Stimulated activated CD4-positive, alpha-beta T cell treated with anti-CD3 and anti-CD28 coated beads, Interleukin-1b, Interleukin-23, amount 100 ng/mL, for 1 hour (primary cell): ENCODE data around the gene NCOA3.

Experiments used
- DNase-seq, 2 donors: peaks; one replicate each; pipeline ENCODE4 v3.0.0-alpha.2; 2020; ENCODE audit warnings: low read depth in 2 of 2

Gene NCOA3

DNA sequence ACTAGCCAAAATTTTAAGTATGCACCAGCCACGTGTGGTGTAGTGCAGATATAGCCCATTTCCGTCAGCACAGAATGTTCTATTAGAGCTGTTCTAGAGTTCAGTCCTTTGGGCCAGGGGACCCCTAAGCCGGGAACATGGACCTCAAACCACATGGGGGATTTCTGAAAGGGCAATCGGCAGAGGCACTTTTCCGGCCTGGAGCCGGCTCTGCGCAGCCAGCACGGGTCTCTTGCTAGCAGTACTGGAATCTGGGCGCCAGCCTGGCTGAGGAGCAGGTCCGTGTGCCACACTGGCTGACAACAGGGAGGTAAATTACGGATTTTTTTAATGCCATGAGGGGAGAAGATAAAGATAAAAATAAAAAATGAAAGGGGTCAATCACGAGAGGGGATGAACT, 163.1 kb downstream of the NCOA3 start:
- no peak for DNase-seq

DNA sequence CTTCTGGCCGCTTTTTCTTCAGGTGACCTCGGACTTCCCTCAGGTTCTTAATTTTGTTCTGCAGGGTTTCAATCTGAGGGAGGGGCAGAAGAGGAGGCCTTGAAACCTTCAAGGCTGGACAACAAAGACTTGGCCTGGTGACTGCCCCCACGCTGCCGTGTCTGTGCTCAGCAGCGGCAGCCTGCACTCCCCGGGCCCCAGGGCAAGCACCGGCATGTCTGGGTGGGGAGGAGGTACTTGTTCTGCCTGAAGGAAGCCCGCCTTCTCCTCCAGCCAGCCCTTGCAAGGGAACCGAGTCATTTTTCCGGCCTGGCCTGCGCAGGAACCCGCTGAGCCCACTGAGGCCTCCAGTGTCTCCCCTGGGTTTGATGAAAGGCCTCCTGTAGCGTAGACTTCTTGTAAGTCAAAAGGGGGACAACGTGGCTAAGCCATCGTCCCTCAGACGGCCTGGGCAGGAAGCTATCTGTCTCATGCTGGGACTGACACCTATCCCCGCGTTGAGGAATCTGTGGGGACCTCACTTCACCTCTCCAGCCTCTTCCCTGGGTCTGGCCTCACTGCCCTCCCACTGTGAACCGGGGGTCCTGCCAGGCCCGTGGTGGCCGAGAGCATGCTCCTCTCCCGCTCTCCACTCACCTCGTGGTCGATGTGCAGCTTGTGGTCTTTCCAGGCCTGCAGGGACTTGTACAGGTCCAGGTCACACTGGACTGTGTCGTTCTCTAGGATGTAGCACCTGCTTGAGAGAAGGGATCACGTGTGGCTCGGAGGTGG, 163.7 kb downstream of the NCOA3 start:
- no peak for DNase-seq

DNA sequence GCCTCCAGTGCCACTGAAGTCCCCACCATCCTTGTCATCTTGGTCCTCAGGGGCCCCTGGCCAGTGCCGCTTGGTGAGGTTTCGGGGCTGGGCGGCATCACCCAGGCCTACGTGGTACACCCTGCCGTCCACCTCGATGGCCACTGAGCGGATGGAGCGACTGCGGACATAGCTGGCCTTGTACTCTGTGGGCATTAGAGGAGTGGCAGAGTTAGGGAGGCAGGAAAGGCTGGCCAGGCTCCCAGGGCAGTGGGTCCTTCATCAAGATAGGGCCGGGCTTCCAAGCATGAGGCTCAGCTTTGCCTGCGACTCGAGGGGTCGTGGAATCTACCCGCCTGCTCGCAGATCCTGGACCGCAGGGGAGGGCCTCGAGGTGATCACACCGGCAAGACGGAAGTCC, 164.6 kb downstream of the NCOA3 start:
- no peak for DNase-seq

DNA sequence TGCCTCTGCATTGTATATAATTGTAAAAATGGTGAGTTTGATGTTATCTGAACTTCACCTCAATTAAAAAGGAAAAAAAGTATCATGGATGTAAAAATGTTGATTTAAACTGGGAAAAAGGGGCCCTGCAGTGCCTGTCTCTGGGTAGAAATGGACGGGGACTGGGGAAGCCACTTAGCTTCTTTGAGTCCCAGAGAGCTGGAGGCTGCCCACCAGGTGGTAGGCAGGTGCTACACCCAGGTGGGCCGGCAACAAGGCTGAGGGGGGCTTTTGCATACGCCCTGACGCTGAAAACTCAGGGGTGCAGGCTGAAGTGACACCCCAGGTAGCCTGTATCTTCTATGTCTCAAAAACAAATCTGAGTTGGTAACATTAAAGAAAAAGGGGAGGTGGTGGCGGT, 165.4 kb downstream of the NCOA3 start:
- DNase-seq = no peak

DNA sequence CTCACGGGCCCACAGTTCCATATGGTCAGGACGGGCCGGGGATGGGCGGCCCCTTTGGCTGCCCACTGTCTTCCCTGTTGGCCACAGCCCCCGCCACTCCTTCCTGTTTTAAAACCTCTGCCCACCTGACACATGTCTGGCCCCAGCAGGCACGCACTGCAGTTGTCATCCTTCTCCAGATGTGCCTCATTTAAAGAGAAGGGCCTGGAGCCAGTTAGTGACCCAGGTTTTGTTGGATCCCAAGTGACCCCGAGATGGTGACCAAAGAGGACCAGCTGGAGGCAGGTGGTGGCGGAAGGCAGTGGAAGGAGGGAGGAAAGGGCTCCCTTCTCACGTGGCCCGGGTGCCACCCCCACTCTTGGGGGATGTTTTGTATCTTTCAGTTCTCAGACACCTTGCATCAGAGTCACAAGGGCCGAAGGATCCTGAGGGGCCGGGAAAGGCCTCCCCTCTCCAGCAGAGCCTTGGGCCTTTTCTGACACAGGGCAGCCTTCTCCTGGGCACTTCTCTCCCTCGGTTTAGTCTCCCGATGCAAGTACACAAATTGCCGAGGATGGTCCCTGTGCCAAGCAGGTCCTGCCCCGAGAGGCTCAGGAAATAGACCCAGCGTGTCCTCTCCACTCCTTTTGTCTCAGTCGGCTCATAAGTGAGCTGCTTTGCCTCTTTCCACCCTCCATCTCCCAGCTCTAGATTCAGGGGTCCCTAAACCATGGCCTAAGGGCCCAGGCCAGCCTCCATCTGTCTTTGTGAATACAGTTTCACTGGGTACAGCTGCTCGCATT, 166.0 kb downstream of the NCOA3 start:
- no peak for DNase-seq

DNA sequence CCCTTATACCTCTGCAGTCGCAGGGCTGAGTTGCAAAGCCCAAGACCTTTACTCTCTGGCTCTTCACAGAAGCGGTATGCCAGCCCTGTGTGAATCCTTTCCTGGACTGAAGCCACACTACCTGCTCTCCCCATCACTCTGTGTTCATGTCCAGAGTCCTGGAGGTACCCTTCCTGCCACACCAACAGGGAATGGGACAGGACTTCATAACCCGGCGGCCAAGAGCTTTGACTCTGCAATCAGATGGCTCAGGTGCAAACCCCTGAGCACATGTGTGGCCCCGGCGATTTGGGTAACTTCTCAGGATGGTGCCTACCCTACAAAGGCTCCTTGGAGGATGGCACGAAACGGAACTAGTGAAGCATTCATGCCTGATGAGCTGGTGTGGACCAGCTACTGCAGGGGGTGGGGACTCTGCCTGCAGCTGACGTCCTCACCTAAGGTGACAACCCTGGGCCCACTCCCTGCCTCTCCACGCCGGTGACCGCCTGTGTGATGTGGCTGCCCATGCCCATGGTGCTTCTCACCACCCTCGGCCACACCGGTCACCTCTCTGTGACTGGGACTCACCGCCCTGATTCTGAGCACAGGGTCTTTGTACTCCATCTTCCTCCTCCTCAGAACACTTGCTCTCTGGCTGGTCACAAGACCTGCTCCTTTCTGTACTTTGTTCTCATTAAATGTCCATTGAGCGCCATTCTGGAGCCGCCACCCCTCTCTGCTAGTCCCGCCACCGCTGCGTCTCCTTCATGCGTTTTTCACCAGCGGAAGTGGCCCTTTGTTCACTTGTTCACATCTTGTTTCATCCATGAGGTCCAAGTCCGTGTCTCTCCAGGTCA, 166.8 kb downstream of the NCOA3 start:
- no peak for DNase-seq

DNA sequence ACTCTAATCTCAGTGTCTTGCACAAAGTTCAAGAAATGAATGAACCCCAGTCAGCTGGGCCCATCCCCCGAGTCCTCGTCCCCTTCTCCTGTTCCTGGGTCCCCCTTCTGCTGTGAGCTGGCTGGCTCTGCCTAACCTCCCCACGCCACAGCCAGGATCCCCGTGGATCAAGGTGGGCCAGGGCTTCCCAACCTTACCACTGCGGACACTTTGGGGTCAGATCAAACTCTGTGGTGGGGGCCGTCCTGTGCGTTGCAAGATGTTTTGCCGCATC, 167.4 kb downstream of the NCOA3 start:
- no peak for DNase-seq

DNA sequence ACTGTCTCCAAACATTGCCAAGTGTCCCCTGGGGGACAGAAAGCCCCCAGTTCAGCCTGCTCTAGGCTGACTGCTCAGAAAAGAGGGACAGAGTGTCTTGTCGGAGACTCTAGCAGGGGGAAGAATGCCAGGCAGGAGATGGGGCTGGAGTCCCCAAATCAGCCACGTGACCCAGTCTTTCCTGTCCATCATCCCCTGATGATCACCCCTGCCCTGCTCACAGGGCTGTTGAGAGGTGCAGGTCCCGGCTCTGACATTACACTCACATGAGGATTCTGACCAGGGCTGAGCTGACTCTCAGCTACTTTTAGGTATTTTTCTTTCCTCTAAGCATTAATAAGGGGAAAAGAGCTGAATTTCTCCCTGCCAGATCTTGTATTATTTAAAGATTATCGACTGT, 167.8 kb downstream of the NCOA3 start:
- DNase-seq = no peak

DNA sequence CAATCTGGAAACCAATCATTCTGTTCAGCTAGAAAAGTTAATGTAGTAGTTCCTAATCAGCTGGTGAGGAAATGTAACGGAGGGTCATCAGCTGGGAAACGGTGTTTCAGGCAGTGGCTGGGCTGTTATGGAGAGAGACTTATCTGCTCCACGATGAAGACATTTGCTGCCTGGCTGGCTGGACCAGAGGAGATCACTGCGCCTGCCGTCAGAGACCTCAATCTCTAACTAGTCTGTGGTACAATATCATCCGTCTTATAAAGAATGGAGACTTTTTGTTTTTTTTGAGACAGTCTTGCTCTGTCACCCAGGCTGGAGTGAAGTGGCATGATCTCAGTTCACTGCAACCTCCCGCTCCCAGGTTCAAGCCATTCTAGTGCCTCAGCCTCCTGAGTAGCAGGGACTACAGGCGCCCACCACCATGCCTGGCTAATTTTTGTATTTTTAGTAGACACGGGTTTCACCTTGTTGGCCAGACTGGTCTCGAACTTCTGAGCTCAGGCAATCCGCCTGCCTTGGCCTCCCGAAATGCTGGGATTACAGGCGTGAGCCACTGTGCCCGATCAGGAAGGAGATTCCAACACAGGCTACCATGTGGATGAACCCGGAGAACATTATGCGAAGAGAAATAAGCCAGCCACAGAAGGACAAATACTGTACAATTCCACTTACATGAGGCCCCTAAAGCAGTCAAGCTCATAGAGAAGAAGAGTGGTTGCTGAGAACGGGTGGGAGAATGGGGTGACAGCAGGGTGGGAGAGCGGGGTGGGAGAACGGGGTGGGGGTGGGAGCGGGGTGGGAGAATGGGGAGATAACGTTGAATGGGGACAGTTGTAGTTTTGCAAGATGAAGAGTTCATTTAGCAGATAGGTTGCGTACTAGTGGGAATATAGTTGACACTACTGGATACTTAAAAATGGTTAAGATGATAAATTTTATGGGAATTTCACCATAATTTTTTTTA, 168.5 kb downstream of the NCOA3 start:
- DNase-seq = no peak

DNA sequence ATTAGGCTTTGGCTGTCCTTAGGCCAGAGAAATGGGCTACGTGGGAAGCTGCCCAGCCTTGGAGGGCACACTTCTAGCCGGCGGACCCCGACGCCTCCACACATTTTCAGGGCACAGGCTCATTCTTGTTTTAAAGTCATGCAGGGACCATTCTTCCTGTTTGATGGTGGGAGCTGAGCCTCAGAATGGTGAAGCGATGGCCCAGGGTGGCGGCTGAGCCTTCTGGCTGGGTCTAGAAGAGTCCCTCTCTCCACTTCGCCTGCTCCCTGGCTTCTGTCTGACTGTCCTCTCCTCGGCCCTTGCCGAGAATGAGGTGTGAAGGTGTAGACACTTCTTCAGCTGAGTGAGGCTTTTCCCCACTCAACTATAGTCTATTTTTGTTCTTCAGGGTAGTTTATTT, 169.2 kb downstream of the NCOA3 start:
- DNase-seq = no peak

DNA sequence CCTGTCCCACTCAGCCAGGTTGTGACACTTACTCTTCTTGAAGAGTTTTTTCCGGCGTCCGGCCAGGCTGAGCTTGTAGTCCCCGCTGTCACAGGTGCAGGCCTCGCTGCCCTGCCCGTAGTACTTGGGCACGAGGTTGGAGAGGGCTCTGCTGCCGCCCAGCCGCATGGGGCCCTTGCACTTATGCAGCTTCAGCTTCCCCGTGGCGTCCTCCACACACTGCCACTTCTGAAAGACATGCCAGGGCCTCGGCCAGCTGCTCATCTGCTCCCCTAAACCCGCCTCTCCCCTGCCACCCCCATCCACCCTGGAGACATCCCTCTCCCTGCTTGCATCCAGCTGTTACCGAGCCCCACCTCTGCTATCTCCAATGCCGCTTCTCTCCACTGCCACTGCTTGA, 170.5 kb downstream of the NCOA3 start:
- no peak for DNase-seq

DNA sequence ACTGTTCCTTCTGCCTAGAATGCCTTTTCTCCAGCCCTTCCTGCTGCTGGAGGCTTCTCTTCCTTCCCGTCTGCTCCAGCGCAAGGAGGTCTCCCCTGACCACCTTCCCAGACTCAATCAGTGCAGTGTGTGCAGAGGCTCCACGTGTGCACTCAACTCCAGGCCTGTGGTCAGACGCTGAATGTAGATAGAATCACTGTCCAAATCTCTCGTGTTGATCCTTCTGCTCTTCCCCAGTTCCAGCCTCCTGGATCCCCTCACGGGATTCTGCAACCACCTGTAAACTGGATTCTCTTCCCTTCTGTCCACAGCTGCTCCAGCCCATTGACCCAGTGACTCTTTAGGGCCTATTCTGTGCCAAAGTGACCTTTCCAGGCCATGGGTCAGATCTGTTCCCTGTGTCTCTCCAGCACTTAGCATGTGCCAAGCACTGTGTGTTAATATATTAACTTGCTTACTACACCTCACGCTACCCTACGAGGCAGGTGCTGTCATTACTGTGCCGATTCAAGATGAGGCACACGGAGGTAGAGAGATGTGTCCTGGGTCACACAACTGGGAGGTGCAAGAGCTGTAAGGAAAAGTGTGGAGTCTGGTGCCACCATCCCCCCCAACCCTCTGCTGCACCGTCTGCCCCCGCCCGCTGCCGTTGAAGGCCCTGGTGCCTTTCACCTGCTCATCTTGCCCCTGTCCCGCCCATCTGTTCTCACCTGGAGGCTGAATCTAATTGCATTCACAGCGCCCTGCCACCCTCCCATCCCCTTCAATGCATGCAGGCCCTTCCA, 171.4 kb downstream of the NCOA3 start:
- DNase-seq = no peak

DNA sequence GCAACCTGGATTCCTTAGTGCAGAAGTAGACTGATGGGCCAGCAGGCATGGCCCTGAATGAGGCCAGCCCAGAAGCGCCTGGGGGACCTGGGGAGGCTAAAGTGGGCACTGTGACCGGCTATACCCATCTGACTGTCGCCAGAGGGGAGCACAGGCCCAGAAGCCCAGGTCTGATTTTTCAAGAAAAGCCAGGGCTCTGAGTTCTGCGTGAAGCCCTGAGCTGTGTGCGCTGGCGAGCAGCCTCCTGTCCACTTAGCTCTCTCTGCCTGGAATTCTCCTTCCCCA, 171.9 kb downstream of the NCOA3 start:
- no peak for DNase-seq

DNA sequence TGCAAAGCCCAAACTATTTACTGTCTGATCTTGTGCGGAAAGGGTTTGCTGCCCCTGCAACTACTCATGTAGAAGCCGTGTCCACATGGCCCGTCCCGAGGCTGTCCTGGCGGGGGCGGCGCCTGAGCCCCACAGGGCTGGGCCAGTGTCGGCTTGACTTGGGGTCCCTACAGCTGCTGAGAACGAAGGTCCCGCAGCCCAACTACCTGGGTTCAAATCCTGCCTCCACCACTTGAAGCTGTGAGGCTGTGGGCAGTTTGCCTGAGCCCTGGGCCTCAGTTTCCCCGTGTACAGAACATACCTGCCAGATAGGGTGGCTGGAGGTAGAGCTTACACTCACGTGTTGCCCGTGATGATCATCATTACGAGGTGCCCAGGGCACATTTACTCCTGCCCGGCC, 172.5 kb downstream of the NCOA3 start:
- no peak for DNase-seq

DNA sequence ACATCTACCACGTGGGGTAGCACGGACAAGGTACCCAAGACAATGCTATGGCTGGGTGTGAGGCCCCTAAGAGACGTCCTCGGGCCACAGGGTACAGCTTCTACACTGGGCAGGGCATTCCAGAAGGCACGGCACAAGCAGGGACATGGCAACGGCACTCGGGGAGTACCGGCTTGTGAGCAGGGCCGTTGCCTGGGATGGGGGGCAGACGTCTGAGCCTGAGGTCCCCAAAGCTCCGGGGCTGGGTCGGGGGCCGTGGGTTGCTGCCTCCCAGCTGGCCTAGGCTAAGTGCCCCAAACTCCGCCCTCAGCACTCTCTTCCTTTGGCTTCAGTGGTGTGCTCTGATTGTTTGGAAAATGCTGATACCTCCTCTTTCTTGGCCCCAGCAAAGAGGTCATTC, 173.0 kb downstream of the NCOA3 start:
- no peak for DNase-seq

DNA sequence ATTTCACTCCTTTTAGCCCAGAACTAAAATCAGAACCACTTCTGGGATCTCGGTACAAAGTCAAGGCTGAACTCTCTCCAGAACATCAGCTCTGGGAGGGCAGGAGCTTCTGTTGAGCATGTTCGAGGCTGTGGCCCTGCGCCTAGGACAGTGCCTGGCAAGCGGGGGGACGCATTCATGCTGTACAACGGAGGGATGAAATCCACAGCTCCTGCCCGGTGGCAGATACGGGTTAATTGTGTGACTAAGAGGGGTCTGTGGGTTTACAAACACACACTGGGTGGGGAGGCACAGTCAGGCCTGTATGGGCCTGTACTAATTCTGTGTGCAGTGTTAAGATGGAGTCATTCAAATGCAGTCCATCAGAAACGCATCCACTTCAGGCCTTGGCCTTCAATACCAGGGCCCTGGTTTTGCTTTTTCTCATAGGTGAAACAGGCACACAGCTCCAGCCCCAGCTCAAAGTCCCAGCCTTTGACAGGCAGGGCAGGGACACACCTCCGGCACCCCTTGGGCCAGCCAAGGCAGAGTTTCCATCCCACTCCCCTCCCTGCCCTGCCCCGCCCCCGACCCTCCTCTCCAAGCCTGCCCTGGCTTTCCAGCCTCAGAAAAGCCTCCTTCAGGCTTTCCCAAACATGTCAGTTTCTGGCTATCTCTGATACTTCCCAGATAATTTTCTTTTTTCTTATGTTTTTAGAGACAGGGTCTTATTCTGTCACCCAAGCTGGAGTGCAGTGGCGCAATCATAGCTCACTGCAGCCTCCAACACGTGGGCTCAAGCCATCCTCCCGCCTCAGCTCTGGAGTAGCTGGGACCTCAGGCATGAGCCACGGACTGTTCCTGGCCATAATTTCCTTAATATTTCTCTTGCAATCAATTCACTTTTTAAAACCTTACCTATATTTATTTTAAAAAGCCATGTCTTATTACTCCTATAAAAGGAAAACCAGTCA, 173.8 kb downstream of the NCOA3 start:
- DNase-seq = no peak

DNA sequence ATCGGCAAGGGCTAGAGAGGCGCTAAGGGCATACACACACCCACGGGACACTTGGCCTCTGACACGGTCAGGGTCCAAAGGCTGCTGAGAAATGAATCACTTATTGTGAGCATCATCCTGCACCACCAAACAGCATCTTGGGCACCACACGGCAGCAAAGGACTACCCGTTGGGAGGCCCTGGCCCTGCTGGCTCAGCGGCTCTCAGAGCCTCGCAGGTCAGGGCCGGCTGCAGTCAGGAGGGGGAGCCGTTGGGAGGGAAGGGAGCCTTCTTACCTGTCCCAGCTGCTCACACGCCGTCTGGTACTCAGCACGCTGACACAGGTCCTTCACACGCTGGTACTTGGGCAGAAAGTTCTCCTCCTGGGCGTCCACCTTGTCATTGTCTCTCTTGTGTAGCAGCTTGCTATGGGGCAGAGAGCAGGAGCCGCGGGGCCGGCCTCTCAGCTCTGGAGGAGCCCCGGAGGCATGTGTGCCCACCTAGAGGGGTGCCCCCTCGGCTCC, 174.6 kb downstream of the NCOA3 start:
- DNase-seq = no peak

DNA sequence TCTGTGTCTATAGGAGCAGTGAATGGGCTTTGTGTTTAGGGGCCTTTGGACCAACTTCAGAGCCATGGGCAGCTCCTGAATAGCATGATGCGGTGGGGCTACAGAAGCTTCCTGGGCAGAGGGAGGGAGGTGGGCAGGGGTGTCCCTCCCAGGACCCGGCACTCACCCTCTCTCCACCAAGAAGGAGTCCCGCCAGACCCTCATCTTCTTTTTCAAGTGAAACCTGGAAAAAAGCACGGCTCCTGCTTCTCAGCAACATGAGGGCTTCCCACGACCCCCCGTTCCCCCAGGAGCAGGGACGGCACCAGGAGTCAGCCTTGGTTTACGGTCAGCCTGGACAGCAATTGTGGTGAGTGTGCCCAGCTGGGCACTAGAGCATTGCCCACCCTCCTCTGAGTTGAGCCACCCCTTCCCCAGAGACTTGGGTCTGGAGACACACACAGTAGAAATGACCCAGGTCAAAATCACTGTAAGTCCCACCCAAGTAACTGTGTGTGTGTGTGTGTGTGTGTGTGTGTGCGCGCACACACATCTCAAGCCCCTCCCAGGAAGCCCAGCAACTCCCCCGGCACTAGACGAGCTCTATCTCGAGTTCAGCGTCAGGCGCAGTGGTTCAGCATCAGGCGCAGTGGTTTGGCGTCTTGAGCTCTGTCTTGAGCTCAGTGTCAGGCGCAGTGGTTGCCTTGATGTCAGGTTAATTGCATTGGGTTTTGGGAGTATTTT, 175.4 kb downstream of the NCOA3 start:
- no peak for DNase-seq
